EH (cell line): ENCODE measurements around the gene SLIT1.

Experiments used
- DNase-seq: peaks from one replicate; pipeline ENCODE4 v3.0.0-alpha.2; 2015; ENCODE audit warnings: low read depth

SLIT1 gene

DNA sequence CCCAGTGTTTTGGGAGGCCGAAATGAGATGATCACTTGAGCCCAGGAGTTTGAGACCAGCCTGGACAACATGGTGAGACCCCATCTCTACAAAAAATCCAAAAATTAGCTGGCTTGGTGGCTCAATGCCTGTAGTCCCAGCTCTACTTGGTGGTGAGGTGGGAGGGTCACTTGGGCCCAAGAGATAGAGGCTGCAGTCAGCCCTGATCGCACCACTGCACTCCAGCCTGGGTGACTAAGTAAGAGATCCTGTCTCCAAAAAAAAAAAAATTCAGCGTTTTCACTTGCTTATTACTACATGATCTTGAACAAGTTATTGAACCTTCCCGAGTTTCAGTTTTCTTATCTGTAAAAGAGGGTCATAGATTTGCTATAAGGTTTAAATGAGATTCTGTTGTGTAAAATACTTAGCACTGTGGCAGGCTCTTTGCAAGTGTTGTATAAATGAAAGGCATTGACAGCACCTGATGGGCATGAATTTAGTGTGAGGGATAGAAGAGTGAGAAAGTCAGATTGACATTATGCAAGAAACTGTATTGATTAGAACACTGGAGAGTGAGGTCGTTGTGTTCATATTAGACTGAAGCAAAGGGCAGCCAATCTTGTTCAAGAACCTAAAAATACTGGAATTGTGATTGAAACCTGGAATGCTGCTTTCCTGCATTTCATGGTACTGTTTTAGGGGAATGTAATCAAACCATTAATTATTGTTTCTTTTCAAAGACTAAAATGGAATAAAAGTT is 216.9 kb downstream of the SLIT1 start:
- DNase-seq, result no peak

DNA sequence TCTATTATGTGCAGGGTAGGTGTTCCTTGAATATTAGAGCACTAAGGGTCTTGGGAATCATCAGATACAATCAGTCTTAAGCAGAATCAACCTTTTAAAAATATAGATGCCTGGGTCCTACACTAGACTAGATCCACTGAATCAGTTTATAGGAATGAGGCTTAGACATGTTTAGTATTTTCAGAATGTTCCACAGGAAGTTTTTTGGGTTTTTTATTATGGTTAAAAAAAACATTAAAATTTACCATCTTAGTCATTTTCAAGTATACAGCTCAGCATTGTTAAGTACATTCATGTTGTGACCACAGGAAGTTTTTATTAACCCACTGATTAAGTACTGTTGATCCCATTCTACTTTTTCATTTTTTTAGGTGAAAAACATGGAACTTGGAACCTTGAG is 217.9 kb downstream of the SLIT1 start:
- peak; percentile 83 for DNase-seq

DNA sequence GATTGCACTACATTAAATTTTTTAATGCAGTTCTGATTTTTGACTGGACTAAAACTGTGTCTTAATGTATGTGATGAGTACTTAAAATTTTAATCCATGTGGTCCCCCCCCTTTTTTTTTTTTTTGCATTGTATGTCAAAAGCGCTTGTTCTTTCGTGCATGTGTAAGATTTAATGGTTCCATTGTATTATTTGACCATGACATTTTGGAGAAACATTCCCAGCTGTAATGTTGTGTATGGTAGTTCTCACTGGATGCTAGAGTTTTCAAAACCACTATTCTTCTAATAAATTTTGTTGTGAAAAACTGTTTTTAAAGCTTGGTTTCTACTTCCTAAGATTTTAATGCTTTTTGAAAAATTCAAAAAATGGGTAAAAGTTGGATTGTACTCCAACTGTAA is 221.6 kb downstream of the SLIT1 start:
- no peak for DNase-seq

DNA sequence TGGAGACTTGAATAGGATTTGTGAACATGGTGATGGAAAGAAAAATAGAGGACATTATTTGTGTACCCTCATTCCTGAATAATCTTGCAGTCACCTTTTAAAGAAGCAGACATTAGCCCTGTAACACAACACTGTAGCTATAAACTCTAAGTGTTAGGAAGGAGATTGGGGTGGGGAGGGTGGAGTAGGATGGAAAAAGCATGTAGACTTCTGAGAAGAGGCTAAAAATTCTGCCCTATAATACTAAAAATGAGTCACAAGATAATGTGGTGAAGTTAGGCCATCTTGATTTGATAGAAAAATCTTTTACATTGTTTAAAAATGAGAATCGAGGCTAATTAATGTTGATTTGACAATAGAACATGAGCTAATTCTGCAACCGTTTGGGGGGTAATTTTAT is 224.9 kb downstream of the SLIT1 start:
- DNase-seq, result peak; percentile 62

DNA sequence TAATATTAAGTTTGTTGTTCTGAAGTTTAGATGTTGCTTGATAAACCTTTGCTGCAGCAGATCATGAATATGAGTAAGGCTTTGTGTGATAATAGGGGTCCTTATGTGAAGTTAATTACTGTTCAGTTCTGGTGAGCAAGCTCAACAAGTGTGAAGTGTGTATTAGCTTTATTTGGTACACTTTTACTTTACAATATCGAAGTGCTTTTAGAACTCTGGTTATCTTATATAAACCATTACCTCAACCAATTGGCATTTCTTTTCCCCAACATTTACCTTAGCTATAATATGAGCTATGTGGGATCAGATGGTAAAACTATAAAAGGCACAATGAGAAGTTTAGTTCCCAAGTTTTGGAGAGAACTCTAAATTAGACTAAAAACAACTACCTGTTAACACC is 226.0 kb downstream of the SLIT1 start:
- DNase-seq, result no peak

DNA sequence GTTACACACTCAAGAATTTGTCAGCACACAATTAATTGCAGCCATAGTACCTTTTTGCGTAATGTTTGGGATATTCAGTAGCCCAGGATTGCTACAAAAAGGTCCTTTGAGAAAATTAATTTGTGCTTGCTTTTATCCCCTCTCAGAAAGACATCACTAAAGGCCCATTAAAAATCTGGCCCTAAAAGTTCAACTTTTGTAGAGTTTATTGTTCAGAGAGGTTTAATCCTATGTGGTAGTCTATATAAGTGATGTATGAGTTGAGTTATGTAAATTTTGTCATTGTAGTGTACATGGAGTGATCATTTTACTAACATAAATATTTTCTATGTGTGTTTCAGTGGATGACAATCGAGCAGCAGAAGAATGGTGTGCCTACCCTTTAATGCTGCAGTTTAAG is 227.7 kb downstream of the SLIT1 start:
- DNase-seq, result no peak

DNA sequence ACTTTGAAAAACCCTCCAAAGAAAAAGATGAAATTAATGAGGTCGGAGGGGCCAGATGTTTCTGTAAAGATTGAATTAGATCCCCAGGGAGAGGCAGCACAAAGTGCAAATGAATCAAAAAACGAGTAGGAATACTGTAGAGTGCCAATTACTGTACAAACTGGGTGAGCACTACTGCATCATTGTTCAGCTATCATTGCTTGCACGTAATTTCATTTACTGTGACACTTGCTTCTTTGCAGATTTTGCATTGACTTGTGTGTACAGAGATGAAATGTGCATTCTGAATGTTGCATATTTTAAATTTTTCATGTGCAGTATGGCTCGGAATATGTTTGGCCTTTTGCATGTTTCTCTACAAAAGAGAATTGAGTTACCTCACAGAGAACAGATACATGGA is 230.0 kb downstream of the SLIT1 start:
- DNase-seq, result no peak

DNA sequence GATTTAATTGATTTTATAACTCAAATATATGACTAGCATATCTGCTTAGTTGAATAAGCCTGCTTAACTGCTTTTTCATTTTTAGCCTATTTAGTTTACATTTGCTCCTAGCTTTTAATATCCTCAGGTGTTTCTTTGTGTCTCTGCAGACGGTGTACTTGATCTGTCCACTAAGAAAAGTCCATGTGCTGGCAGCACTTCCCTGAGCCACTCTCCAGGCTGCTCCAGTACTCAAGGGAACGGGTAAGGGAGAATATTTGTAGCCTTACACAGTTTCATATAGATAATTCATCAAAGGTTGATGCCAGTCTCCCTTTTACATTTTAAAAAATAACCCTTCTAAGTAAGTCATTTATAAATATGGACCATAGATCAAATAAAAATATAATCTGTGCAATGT is 233.8 kb downstream of the SLIT1 start:
- DNase-seq, result no peak

DNA sequence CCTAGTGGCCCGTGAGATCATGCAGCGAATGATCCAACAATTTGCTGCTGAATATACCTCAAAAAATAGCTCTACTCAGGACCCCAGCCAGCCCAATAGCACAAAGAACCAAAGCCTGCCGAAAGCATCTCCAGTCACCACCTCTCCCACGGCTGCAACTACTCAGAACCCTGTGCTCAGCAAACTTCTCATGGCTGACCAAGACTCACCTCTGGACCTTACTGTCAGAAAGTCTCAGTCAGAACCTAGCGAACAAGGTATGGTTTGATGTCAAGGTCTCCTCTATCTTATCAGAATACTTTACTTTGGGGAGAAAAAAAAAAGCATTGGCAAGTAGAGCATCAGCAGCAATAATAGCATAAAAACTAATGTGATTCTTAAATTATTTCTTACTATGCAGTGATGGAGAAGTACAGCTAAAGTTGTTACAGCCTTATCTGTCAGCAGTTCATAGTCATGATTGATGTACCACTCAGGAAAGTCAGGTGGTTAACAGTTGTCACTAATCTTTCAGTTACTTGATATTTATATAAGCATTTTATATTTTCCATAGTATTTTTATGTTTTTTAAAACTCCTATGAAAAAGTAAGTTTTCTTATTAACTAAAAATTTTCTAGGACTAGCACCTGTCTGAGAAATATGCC is 236.6 kb downstream of the SLIT1 start:
- DNase-seq, result no peak
